Breast epithelium (tissue), 4 donors: ENCODE data around the gene ZNF470. TPM values are rescaled to one million over a fixed set of nuclear protein-coding genes. Genes with fewer than 3 reads are reported as not detected.

Experiments
- DNase-seq, 2 donors: peaks; one replicate each; pipeline ENCODE4 v3.0.0-alpha.2; 2019; ENCODE audit warnings: low spot score in 2 of 2
- H3K27ac ChIP-seq, 2 donors: fragments of 200-600 bp; sonication (generic) in 1 of 2; one replicate each; pipeline ENCODE4 v1.5.1; 2016 to 2019; ENCODE audit warnings: mild to moderate bottlenecking in 1 of 2
- H3K27me3 ChIP-seq, 2 donors: fragments of 200-600 bp; sonication (generic) in 1 of 2; one replicate each; pipeline versions ENCODE4 v1.5.1 to v1.6.0; 2017 to 2019; ENCODE audit warnings: control low read depth in 1 of 2, mild to moderate bottlenecking in 1 of 2
- H3K36me3 ChIP-seq: fragments of 200-600 bp; one replicate; pipeline ENCODE4 v1.5.1; 2019
- H3K4me1 ChIP-seq, 2 donors: fragments of 200-600 bp; sonication (generic); one replicate each; pipeline ENCODE4 v1.5.1; 2016 to 2019; ENCODE audit warnings: control low read depth in 1 of 2
- H3K4me3 ChIP-seq, 3 donors: fragments of 200-600 bp; sonication (generic); 1 replicate in 2 of 3; 2 replicates in 1 of 3; pipeline ENCODE4 v1.5.1; 2016 to 2019; ENCODE audit warnings: mild to moderate bottlenecking in 3 of 3, moderate library complexity in 2 of 3
- H3K9me3 ChIP-seq, 2 donors: fragments of 200-600 bp; sonication (generic) in 1 of 2; one replicate each; pipeline ENCODE4 v1.5.1; 2016 to 2019; ENCODE audit warnings: control low read depth in 1 of 2
- POLR2A ChIP-seq: fragments of 450-650 bp; IDR thresholded peaks from one replicate; pipeline ENCODE4 v1.6.1; 2016; ENCODE audit warnings: antibody characterized with exemption, mild to moderate bottlenecking, moderate library complexity
- POLR2AphosphoS5 ChIP-seq, 3 donors: sonication (generic); formaldehyde crosslinking; IDR thresholded peaks; one replicate each; pipeline ENCODE4 v1.6.1; 2017; ENCODE audit warnings: antibody characterized with exemption in 3 of 3
- intact Hi-C: fragments of 100-400 bp; cut with DNase I; formaldehyde crosslinking; loops from one replicate; pipeline ENCODE4 v1.15.1; 2023; ENCODE audit warnings: low total_unique reads
- total RNA-seq, 3 donors: library from RNA; depleted of rRNA; stranded (reverse); fragments of >200 nt; gene quantifications; one replicate each; pipeline ENCODE4 v1.1.0, GENCODE V29; 2016
- TF ChIP-seq, protein P1 (sequence below), 3 donors: fragments of 450-650 bp; IDR thresholded peaks; one replicate each; pipeline ENCODE4 v1.5.1; 2016 to 2017; ENCODE audit warnings: antibody characterized with exemption in 3 of 3, mild to moderate bottlenecking in 3 of 3, moderate library complexity in 3 of 3

Gene ZNF470
- total RNA-seq, result 1 to 10 TPM; 2.9 to 4.1 (median 3.4) TPM

DNA sequence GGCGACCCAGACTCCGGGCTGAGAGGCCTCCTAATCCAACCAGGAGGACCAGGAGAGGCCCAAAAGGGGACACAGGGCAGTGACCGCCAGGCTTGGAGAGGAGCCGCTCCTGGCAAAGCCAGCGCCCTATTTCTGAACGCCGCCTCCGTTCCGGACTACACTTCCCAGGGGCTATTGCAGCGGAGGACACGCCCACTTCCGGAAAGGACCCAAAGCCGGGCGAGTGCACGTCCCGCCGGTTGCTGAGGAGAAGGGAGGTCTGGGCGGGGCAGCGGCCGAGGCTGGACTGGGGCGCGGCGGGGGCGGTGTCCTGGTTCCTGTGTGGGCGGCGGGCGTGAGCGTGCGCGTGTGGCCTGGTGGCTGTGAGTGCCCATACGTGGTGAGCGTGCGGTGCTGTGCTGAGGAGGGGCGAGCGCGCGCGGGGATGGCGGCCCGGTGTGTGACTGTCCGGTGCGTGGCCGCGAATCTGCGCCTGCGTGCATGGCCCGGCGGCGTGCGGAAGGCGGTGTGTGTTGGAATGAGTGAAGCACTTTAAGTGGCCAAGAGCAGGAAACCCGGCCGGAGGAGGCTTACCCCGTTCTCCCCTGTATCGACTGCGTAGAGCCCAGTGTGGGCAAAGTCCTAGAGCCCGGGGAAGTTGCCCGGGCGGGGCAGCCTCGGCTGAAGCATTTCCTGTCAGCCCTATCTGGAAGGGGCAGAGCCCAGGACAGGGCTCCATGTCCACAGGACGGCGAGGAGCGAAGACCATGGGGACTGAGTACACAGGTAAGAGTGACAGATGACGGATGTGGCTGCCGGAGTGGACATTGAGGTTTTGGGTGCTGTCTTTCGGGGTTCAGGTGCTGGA lies at the start of gene ZNF470:
Gene ZNF470, plus strand, starts transcription at position 195 of the 847 bp plus-strand sequence. CDS start 2,844 bp downstream, outside the sequence.
- DNase-seq, result peak; percentile 91 to 95
- H3K4me1 ChIP-seq, result no peaks in the 10 kb centered on the region
- no peak for TF ChIP-seq POLR2A
- peak; percentile 35 to 62 (median 59) for TF ChIP-seq POLR2AphosphoS5 (IDR thresholded peaks at IDR 0.05)
- intact Hi-C loops, result no loop called here
- peaks cover 8% of the 10 kb centered on the region for H3K36me3 ChIP-seq
- H3K27me3 ChIP-seq, result no peaks in the 10 kb centered on the region
- H3K9me3 ChIP-seq, result peaks cover 74 to 75% of the 10 kb centered on the region in 2 donors
- peak within 1 kb of the TSS; percentile 82 to 96 (median 90) for H3K4me3 ChIP-seq
- peak within 1 kb of the TSS; percentile 74 to 87 for H3K27ac ChIP-seq

DNA sequence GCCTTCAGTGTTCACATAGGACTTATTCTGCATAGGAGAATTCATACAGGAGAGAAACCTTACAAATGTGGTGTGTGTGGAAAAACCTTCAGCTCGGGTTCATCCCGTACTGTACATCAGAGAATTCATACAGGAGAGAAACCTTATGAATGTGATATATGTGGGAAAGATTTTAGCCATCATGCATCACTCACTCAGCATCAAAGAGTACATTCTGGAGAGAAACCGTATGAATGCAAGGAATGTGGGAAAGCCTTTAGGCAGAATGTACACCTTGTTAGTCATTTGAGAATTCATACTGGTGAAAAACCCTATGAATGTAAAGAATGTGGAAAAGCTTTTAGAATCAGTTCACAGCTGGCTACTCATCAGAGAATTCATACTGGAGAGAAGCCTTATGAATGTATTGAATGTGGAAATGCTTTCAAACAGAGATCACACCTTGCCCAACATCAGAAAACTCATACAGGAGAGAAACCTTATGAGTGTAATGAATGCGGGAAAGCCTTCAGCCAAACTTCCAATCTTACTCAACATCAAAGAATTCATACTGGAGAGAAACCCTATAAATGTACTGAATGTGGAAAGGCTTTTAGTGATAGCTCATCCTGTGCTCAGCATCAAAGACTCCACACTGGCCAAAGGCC lies 41.9 kb upstream of the ZNF470 start:
- Histone ChIP-seq H3K36me3 (peaks cover 24% of the 10 kb centered on the region), H3K4me1 (no peaks in the 10 kb centered on the region), H3K4me3 (no peak overlapping the region), H3K27ac (no peak overlapping the region), H3K27me3 (no peaks in the 10 kb centered on the region), H3K9me3 (peaks cover 93 to 100% of the 10 kb centered on the region in 2 donors)
- no peak for DNase-seq
- no peak for TF ChIP-seq POLR2AphosphoS5 (IDR thresholded peaks at IDR 0.05)
- TF ChIP-seq, protein P1, sequence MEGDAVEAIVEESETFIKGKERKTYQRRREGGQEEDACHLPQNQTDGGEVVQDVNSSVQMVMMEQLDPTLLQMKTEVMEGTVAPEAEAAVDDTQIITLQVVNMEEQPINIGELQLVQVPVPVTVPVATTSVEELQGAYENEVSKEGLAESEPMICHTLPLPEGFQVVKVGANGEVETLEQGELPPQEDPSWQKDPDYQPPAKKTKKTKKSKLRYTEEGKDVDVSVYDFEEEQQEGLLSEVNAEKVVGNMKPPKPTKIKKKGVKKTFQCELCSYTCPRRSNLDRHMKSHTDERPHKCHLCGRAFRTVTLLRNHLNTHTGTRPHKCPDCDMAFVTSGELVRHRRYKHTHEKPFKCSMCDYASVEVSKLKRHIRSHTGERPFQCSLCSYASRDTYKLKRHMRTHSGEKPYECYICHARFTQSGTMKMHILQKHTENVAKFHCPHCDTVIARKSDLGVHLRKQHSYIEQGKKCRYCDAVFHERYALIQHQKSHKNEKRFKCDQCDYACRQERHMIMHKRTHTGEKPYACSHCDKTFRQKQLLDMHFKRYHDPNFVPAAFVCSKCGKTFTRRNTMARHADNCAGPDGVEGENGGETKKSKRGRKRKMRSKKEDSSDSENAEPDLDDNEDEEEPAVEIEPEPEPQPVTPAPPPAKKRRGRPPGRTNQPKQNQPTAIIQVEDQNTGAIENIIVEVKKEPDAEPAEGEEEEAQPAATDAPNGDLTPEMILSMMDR (IDR thresholded peaks at IDR 0.05), result no peak
- TF ChIP-seq POLR2A, result no peak
- intact Hi-C loops, result no loop called here

DNA sequence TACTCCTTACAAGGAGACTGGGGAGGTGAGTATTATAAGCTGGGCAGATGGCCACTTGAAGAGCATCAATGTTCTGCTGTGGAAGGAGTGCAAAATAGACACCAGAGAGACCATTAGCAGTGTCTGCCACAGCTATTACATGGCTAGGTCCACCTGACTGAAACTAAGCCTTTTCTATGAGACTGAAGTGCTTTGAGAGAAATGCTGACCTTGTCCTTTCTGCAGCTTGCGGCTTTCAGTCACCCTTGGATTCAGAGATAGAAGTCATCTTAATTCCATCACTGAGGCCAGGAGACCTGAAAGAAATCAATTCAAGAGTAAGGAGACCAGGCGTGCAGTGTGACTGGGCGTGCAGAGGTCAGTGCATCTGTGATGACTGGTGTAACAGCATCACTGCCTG lies 29.8 kb upstream of the ZNF470 start:
- H3K27ac ChIP-seq, result no peak overlapping the region
- no peaks in the 10 kb centered on the region for H3K4me1 ChIP-seq
- peak overlapping the region in 2 of 3 donors; percentile 65 to 77 for H3K4me3 ChIP-seq
- DNase-seq, result no peak
- TF ChIP-seq, protein P1 (IDR thresholded peaks at IDR 0.05), result no peak
- TF ChIP-seq POLR2AphosphoS5 (IDR thresholded peaks at IDR 0.05) (no peak), POLR2A (no peak)
- H3K27me3 ChIP-seq, result no peaks in the 10 kb centered on the region
- H3K9me3 ChIP-seq, result peaks cover 57 to 64% of the 10 kb centered on the region in 2 donors
- intact Hi-C loops, result no loop called here
- no peaks in the 10 kb centered on the region for H3K36me3 ChIP-seq

DNA sequence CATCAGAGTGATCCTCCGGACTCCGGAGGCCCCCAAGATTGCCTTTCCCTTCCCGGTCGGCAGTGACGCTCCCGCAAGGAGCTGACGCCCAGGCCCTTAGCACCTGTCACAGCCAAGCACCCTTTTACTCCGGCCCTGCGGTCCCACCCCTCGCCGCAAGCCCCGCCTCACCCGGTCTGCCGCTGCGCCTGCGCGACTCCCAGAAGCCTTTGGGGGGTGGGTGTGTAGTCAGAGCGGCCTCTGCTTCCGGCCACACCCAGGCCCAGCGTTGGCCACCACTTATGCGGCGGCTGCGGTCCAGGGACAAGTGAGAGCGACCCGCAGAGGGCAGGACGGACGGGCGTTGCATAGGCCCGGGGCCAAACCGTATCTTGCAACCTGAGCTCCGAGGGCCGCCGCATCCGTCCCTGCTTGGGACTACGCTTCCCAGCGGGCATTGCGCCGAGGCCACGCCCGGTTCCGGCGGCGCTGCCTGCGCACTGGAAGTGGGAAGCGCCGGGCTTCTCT lies 29.0 kb upstream of the ZNF470 start:
- TF ChIP-seq, protein P1 (IDR thresholded peaks at IDR 0.05), result peak in 1 of 3 donors; percentile 25
- TF ChIP-seq POLR2A (no peak), POLR2AphosphoS5 (IDR thresholded peaks at IDR 0.05) (peak; percentile 47 to 78 (median 56))
- peak overlapping the region; percentile 62 to 77 (median 65) for H3K4me3 ChIP-seq
- H3K9me3 ChIP-seq, result peaks cover 53 to 62% of the 10 kb centered on the region in 2 donors
- no peaks in the 10 kb centered on the region for H3K36me3 ChIP-seq
- H3K27ac ChIP-seq, result peak overlapping the region; percentile 82 to 91
- peak; percentile 87 to 89 for DNase-seq
- no peaks in the 10 kb centered on the region for H3K27me3 ChIP-seq
- H3K4me1 ChIP-seq, result no peaks in the 10 kb centered on the region
- intact Hi-C loops, result no loop called here

DNA sequence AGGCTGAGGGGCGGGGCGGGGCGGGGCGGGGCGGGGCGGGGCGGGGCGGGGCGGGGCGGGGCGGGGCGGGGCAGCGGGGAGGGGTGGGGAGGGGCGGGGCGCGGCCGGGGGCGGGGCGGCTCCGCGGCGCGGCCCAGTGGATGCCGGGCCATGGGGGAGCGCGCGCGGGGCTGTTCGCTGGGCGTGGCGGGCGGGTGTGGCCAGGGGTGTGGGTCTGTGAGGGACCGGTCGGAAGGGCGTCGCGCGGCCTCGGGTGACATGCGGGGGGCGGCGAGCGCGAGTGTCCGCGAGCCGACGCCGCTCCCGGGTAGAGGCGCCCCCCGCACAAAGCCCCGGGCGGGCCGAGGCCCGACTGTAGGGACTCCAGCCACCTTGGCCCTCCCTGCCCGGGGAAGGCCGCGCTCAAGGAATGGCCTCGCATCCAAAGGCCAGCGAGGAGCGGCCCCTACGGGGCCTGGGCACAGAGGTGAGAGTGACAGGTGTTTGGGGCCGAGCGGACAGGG lies 28.5 kb upstream of the ZNF470 start, which contains the start of gene ZFP28:
Gene ZFP28, plus strand, starts transcription at position 188 of the 503 bp plus-strand sequence. Its CDS starts 71 bp downstream, at position 259.
- DNase-seq, result no peak
- peak within 1 kb of the TSS; percentile 62 to 77 (median 65) for H3K4me3 ChIP-seq
- no peaks in the 10 kb centered on the region for H3K4me1 ChIP-seq
- no peak for TF ChIP-seq POLR2A
- TF ChIP-seq POLR2AphosphoS5 (IDR thresholded peaks at IDR 0.05), result no peak
- intact Hi-C loops, result no loop called here
- H3K27me3 ChIP-seq, result no peaks in the 10 kb centered on the region
- H3K36me3 ChIP-seq, result no peaks in the 10 kb centered on the region
- H3K9me3 ChIP-seq, result peaks cover 50 to 62% of the 10 kb centered on the region in 2 donors
- peak within 1 kb of the TSS; percentile 82 to 91 for H3K27ac ChIP-seq
